ENCODE measurements around the gene LPGAT1.
"Not testable (repeated sequence)": the region's sequence is repeated elsewhere in the genome, so short reads cannot be mapped to it uniquely, and the experiment has no call there.

The LPGAT1 gene

GRCh38 chr1:211726467-211726995 lies 104.0 kb downstream of the LPGAT1 start:
- DNase-seq (ENCODE audit: low read depth), result no peak

GRCh38 chr1:211724687-211725196 lies 105.8 kb downstream of the LPGAT1 start:
- DNase-seq (ENCODE audit: low read depth), result no peak
- no peak for TF ChIP-seq CTCF (IDR thresholded peaks at IDR 0.05; ENCODE audit: control insufficient read depth, insufficient read depth, low read depth, low read length, missing control alignments)
- no peak overlapping the region for H3K4me3 ChIP-seq (ENCODE audit: control insufficient read depth, low read depth, low read length)

More at GRCh38 chr1:211726467-211726995, 104.0 kb downstream of the LPGAT1 start:
- TF ChIP-seq CTCF (IDR thresholded peaks at IDR 0.05; ENCODE audit: control insufficient read depth, insufficient read depth, low read depth, low read length, missing control alignments), result no peak
- H3K4me3 ChIP-seq (ENCODE audit: control insufficient read depth, low read depth, low read length), result no peak overlapping the region

DNA sequence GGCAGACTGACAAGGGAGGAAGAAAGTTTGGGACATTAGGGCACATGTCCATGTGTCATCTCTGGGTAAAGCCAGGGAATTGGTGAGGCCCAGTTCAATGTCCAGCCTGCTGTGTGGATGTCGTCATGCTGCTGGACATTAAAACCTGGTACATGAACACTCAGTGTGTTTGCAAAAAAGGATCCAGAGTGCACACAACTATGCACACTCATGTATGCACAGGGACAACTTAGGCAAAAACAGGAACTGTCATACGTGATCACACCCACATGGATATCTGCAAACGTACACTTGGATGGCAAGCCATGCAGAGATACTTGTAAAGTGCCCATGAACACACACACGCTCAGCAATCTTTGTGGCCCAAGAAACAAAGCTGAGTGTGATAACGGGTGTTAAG lies 107.3 kb downstream of the LPGAT1 start:
- no peak for TF ChIP-seq CTCF (IDR thresholded peaks at IDR 0.05; ENCODE audit: control insufficient read depth, insufficient read depth, low read depth, low read length, missing control alignments)
- no peak overlapping the region for H3K4me3 ChIP-seq (ENCODE audit: control insufficient read depth, low read depth, low read length)
- no peak for DNase-seq (ENCODE audit: low read depth)

GRCh38 chr1:211722277-211723175 lies 108.0 kb downstream of the LPGAT1 start:
- no peak for TF ChIP-seq CTCF (IDR thresholded peaks at IDR 0.05; ENCODE audit: control insufficient read depth, insufficient read depth, low read depth, low read length, missing control alignments)

GRCh38 chr1:211716555-211716954 lies 114.0 kb downstream of the LPGAT1 start:
- not testable (repeated sequence) for DNase-seq (ENCODE audit: low read depth); H3K4me3 ChIP-seq (ENCODE audit: control insufficient read depth, low read depth, low read length)

More at GRCh38 chr1:211722277-211723175, 108.0 kb downstream of the LPGAT1 start:
- no peak overlapping the region for H3K4me3 ChIP-seq (ENCODE audit: control insufficient read depth, low read depth, low read length)
- no peak for DNase-seq (ENCODE audit: low read depth)

DNA sequence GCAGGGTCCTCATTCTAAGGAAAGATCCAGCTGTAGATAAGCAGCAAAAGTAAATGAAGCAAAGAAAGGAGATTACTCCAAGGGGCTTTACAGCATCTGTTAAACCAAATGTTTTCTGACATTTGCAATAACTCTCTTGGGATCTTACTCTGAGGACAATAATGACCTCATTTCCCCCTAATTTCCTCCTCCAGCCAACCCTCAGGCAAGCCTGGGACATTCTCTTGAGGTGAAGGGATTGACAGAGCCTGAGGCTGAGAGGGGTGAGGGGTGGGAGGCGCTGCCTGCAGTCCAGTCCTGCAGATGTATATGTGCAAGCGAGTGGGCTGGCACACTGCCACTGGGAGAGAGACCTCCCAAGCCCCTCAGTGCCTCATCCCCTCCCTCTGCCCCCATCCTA lies 114.6 kb downstream of the LPGAT1 start:
- no peak for DNase-seq (ENCODE audit: low read depth)
- no peak for TF ChIP-seq CTCF (IDR thresholded peaks at IDR 0.05; ENCODE audit: control insufficient read depth, insufficient read depth, low read depth, low read length, missing control alignments)
- H3K4me3 ChIP-seq (ENCODE audit: control insufficient read depth, low read depth, low read length), result no peak overlapping the region

DNA sequence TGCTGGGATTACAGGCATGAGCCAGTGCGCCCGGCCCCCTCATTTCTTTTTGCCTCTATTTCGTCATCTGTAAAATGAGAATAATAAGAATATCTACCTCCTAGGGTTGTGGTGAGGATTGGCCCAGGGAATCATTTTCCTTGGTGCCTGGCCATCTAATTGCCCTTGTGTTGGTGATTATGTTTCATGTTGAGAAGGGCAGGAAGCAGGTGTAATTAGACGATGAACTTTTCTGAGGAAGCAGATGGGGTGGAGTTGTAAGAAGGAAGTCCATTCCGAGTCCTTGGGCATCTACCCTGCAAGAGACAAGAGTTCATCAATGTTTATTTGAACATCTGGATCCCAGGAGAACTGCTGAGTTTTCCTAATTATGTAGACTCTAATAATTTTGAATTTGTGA lies 116.4 kb downstream of the LPGAT1 start:
- TF ChIP-seq CTCF (IDR thresholded peaks at IDR 0.05; ENCODE audit: control insufficient read depth, insufficient read depth, low read depth, low read length, missing control alignments), result no peak
- no peak for DNase-seq (ENCODE audit: low read depth)
- H3K4me3 ChIP-seq (ENCODE audit: control insufficient read depth, low read depth, low read length), result no peak overlapping the region
